GM12864 (cell line): ENCODE data around the gene SPANXN2.

Experiments used
- DNase-seq: peaks from one replicate; pipeline ENCODE4 v3.0.0-alpha.2; 2011; ENCODE audit warnings: low read depth
- H3K4me3 ChIP-seq: 2 replicates; pipeline ENCODE4 v1.5.1; 2011; ENCODE audit warnings: mild to moderate bottlenecking, low read depth, low read length, control low read depth
- TF ChIP-seq, protein P1 (sequence below): IDR thresholded peaks from 2 replicates; pipeline ENCODE4 v1.5.1; 2011; ENCODE audit warnings: low read depth, mild to moderate bottlenecking, moderate library complexity, low read length, control low read depth, inconsistent platforms; ENCODE audit errors: missing control alignments

The SPANXN2 gene

DNA sequence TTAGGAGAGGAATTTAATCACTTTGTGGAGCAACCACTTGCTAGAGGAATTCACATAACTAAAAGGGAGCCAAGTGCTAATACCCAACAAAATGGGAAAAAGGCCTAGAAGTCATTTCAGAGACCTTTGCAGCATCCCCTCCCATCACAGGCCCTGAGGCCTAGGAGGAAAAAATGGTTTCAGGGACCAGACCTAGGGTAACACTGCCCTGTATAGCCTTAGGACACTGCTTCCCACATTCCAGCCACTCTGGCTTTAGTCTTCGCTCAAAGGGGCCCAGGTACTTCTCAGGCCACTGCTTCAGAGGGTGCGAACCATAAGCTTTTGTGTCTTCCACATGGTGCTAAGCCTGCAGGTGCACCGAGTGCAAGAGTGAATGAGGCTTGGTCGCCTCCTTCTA, 19.1 kb downstream of the SPANXN2 start:
- TF ChIP-seq, protein P1, sequence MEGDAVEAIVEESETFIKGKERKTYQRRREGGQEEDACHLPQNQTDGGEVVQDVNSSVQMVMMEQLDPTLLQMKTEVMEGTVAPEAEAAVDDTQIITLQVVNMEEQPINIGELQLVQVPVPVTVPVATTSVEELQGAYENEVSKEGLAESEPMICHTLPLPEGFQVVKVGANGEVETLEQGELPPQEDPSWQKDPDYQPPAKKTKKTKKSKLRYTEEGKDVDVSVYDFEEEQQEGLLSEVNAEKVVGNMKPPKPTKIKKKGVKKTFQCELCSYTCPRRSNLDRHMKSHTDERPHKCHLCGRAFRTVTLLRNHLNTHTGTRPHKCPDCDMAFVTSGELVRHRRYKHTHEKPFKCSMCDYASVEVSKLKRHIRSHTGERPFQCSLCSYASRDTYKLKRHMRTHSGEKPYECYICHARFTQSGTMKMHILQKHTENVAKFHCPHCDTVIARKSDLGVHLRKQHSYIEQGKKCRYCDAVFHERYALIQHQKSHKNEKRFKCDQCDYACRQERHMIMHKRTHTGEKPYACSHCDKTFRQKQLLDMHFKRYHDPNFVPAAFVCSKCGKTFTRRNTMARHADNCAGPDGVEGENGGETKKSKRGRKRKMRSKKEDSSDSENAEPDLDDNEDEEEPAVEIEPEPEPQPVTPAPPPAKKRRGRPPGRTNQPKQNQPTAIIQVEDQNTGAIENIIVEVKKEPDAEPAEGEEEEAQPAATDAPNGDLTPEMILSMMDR = no peak
- DNase-seq = no peak
- H3K4me3 ChIP-seq = no peak overlapping the region

DNA sequence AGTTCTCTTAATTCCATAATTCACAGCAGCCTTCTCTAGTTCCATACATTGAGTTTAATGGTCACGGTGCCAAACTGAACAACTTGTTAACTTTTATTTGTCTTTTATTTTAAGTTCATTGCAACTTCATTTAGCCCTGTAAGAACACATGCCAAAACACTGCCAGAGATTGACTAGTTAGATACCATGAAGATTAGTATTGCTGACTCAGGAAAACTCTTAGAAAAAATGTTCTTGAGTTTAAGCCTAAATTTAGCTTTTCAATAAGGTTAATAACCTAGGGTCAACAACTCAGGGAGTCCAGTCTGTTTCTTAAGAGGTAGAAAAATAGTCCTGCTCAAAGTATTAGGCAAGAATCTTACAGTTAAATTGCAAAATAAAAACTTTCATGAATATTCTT, 25.7 kb downstream of the SPANXN2 start:
- DNase-seq = no peak
- TF ChIP-seq, protein P1 = no peak
- H3K4me3 ChIP-seq = no peak overlapping the region

DNA sequence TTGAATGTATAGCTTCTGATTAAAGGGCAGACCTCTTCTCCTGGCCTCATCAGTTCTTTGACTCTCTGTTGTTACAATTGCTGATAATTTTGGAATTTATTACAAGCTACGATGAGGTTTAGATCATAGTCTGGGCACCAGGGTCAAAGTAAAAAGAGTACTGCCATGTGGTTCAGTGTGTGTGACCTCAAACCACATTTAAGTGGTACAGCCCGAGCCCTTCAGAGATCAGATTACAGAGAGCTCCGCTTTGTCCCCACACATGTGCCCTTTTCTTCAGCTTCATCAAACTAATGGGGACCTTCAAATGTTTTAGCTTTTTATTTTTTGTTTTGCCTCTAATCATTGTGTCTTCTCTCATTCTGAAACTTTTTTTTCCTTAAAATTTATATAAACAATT, 37.1 kb downstream of the SPANXN2 start:
- TF ChIP-seq, protein P1 = no peak
- H3K4me3 ChIP-seq = no peak overlapping the region
- DNase-seq = no peak

- TF ChIP-seq, protein P1 = no peak
- no peak for DNase-seq
- no peak overlapping the region for H3K4me3 ChIP-seq
Observed at GRCh38 chrX:143674926-143675325, 45.6 kb downstream of the SPANXN2 start.

DNA sequence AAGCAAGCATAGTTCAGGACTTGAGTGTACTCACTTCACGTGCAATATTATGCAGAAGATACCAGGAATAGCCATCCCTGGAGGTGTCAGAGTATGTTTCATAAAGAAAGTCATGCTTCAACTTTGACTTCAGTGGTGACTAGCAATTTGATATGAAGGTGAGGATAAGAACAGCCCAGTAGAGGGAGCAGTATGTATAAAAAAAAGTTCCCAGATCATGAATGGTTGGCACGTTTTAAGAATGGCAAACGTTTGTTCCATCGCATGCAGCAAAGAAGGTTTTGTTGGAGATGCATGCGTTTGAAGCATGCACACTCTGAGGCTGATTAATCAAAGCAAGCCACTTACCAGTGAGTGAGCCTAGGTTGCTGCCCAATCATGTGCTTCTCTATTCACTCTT, 51.2 kb downstream of the SPANXN2 start:
- DNase-seq = no peak
- H3K4me3 ChIP-seq = no peak overlapping the region
- TF ChIP-seq, protein P1 = no peak

GRCh38 chrX:143664302-143664701, 56.2 kb downstream of the SPANXN2 start:
- TF ChIP-seq, protein P1 = peak; percentile 15
- no peak overlapping the region for H3K4me3 ChIP-seq
- no peak for DNase-seq

DNA sequence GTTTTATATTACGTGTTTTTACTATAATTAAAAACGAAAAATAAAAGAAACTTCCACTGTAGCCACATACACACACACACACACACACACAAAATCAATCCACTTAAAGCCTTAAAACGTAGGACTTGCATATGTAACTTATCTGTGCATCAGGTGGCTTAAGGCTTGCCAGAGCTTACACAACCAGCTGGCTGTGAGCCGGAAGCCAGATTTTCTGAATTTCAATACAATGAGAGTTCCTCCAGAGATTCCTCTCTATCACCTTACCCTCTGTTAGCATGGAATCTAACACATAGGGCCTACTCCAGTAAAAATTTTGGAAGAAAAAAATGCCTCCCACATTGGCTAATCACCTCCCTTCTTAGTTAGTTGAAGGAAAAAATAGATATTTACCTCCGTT, 56.8 kb downstream of the SPANXN2 start:
- TF ChIP-seq, protein P1 = no peak
- no peak for DNase-seq
- no peak overlapping the region for H3K4me3 ChIP-seq
